HepG2 (cell line): ENCODE data around the gene ELP1. TPM values are rescaled to one million over a fixed set of nuclear protein-coding genes. Genes with fewer than 3 reads are reported as not detected.

Source experiments
- ATRX ChIP-seq: sonication (generic); formaldehyde crosslinking; IDR thresholded peaks from 2 replicates; pipeline ENCODE4 v1.4.0; 2020; ENCODE audit warnings: missing genetic modification reagents, borderline replicate concordance
- CREM ChIP-seq, 2 experiments: sonication (generic) in 1 of 2; formaldehyde crosslinking in 1 of 2; IDR thresholded peaks; 2 replicates each; pipeline versions ENCODE4 v1.4.0 to v1.6.1; 2016 to 2020; ENCODE audit warnings: antibody characterized with exemption in 1 of 2, mild to moderate bottlenecking in 1 of 2, missing genetic modification reagents in 1 of 2
- EZH2 ChIP-seq: conservative IDR thresholded peaks from 2 replicates; pipeline ENCODE4 v1.6.1; 2012; ENCODE audit warnings: mild to moderate bottlenecking, low read depth, low read length, moderate library complexity
- KDM6A ChIP-seq: IDR thresholded peaks from 2 replicates; pipeline ENCODE4 v1.6.1; 2016; ENCODE audit warnings: low read depth
- MBNL3 ChIP-seq: fragments of 250-450 bp; sonication (Bioruptor Pico); conservative IDR thresholded peaks from 2 replicates; pipeline ENCODE4 v1.8.0; 2022; ENCODE audit warnings: mild to moderate bottlenecking, inconsistent platforms
- MED1 ChIP-seq: sonication (generic); formaldehyde crosslinking; IDR thresholded peaks from 2 replicates; pipeline ENCODE4 v1.4.0; 2020; ENCODE audit warnings: missing genetic modification reagents
- MIER2 ChIP-seq: IDR thresholded peaks from 2 replicates; pipeline ENCODE4 v1.6.1; 2016; ENCODE audit warnings: missing biosample characterization, missing genetic modification reagents
- MTERF4 ChIP-seq: sonication (generic); formaldehyde crosslinking; IDR thresholded peaks from 2 replicates; pipeline ENCODE4 v1.8.0; 2023; ENCODE audit warnings: mild to moderate bottlenecking, missing genetic modification reagents
- NFATC3 ChIP-seq: sonication (generic); formaldehyde crosslinking; IDR thresholded peaks from 2 replicates; pipeline ENCODE4 v1.5.1; 2020; ENCODE audit warnings: mild to moderate bottlenecking, missing genetic modification reagents
- NFRKB ChIP-seq: fragments of 450-650 bp; IDR thresholded peaks from 2 replicates; pipeline ENCODE4 v1.6.1; 2017
- PHF20 ChIP-seq: sonication (generic); formaldehyde crosslinking; IDR thresholded peaks from 2 replicates; pipeline ENCODE4 v1.5.0; 2020; ENCODE audit warnings: mild to moderate bottlenecking, missing genetic modification reagents
- PITX1 ChIP-seq: sonication (generic); formaldehyde crosslinking; IDR thresholded peaks from 2 replicates; pipeline ENCODE4 v1.5.1; 2020; ENCODE audit warnings: mild to moderate bottlenecking, missing genetic modification reagents
- POGK ChIP-seq: sonication (generic); formaldehyde crosslinking; conservative IDR thresholded peaks from 2 replicates; pipeline ENCODE4 v1.8.0; 2022; ENCODE audit warnings: mild to moderate bottlenecking, moderate library complexity, missing genetic modification reagents
- RAD21 ChIP-seq: fragments of 450-650 bp; formaldehyde crosslinking; IDR thresholded peaks from 2 replicates; pipeline ENCODE4 v1.5.0; 2020; ENCODE audit warnings: mild to moderate bottlenecking
- RFX1 ChIP-seq: fragments of 450-650 bp; IDR thresholded peaks from 2 replicates; pipeline ENCODE4 v1.6.1; 2017
- SP1 ChIP-seq, 2 experiments: fragments of 450-650 bp in 1 of 2; sonication (generic) in 1 of 2; formaldehyde crosslinking in 1 of 2; IDR thresholded peaks; 2 replicates each; pipeline versions ENCODE4 v1.4.0 to v1.6.1; 2016 to 2020; ENCODE audit warnings: missing genetic modification reagents in 1 of 2
- SRSF4 ChIP-seq: fragments of 200-400 bp; formaldehyde crosslinking; IDR thresholded peaks from one replicate; pipeline ENCODE4 v1.6.1; 2018; ENCODE audit warnings: mild to moderate bottlenecking, low read depth, low read length, moderate library complexity; ENCODE audit not compliant: poor library complexity, severe bottlenecking
- TOPORS ChIP-seq: sonication (generic); formaldehyde crosslinking; IDR thresholded peaks from 2 replicates; pipeline ENCODE4 v1.8.0; 2023; ENCODE audit warnings: mild to moderate bottlenecking, missing genetic modification reagents
- ZFP36L2 ChIP-seq: sonication (generic); formaldehyde crosslinking; IDR thresholded peaks from 2 replicates; pipeline ENCODE4 v1.4.0; 2020; ENCODE audit warnings: missing genetic modification reagents
- ZNF136 ChIP-seq: sonication (generic); formaldehyde crosslinking; IDR thresholded peaks from 2 replicates; pipeline ENCODE4 v1.8.1; 2022; ENCODE audit warnings: low read depth, mild to moderate bottlenecking, moderate library complexity, missing genetic modification reagents
- ZNF7 ChIP-seq: IDR thresholded peaks from 2 replicates; pipeline ENCODE4 v1.6.1; 2016; ENCODE audit warnings: missing biosample characterization, missing genetic modification reagents
- ZNF720 ChIP-seq: sonication (generic); formaldehyde crosslinking; IDR thresholded peaks from 2 replicates; pipeline ENCODE4 v1.4.0; 2020; ENCODE audit warnings: missing genetic modification reagents
- ZNF891 ChIP-seq: sonication (generic); formaldehyde crosslinking; IDR thresholded peaks from 2 replicates; pipeline ENCODE4 v1.5.0; 2020; ENCODE audit warnings: mild to moderate bottlenecking, missing genetic modification reagents
- polyA plus RNA-seq, 8 experiments: library from polyadenylated mRNA; depleted of rRNA in 3 of 8; stranded (reverse) in 7 of 8; unstranded in 1 of 8; fragments of >200 nt; fragmentation: Illumina TruSeq in 4 of 8; extraction: Trizol in 4 of 8; gene quantifications; 2 replicates each; pipeline versions ENCODE4 v1.2.1 to v1.2.3, GENCODE V29; 2011 to 2016; ENCODE audit warnings: low read depth in 4 of 8, missing spikeins in 1 of 8, mixed read lengths in 1 of 8; ENCODE audit not compliant: insufficient read depth in 1 of 8
- total RNA-seq, 5 experiments: library from RNA; depleted of rRNA; stranded (reverse); fragments of >200 nt; fragmentation: Illumina TruSeq; extraction: Trizol; gene quantifications; 2 replicates each; pipeline ENCODE4 v1.2.3, GENCODE V29; 2016; ENCODE audit warnings: low read depth in 1 of 5
- TF ChIP-seq, protein P1 (sequence below): sonication (generic); formaldehyde crosslinking; IDR thresholded peaks from 2 replicates; pipeline ENCODE4 v1.4.0; 2020; ENCODE audit warnings: mild to moderate bottlenecking, missing genetic modification reagents
- TF ChIP-seq, protein P2 (sequence below): sonication (generic); formaldehyde crosslinking; IDR thresholded peaks from 2 replicates; pipeline ENCODE4 v1.4.0; 2020; ENCODE audit warnings: missing genetic modification reagents, mild to moderate bottlenecking, borderline replicate concordance
- TF ChIP-seq, protein P3 (sequence below): sonication (generic); formaldehyde crosslinking; IDR thresholded peaks from 2 replicates; pipeline ENCODE4 v1.8.0; 2022; ENCODE audit warnings: missing genetic modification reagents, mild to moderate bottlenecking, moderate library complexity, borderline replicate concordance

The ELP1 gene
- total and polyA plus RNA-seq, 2 of the 13 experiments (the other 11 are each of a cell fraction or from before 2014, with no cell fraction given) = 157 to 275 TPM

DNA sequence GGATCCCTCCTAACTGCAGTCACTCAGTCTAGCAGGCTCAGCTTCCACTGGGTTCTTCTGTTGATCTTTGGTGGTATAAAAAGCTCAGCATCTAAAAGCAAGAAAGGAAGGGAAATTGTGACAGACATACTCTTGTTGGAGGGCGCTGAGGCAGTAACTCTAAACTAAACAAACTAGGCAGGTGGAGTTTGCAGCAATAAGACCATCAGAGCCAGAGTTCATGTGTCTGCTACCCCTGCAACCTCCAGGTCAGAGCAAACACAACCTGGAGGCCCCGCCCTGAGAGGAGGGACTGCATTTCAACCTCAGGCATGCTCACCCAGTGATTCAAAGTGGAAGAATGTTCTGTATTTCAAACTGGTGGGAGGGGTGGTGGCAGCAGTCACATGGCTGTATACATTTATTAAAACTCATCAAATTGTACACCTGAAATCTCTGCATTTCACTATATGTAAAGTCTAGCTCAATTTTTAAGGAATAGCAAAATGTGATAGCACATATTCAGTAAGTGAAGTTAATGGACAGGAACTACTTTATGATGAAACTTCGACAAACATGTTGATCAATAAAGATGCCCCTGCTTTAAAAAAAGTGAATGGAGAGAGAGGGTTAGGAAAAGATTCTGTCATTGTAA lies 64.7 kb downstream of the ELP1 start (continued):
- no peak for TF ChIP-seq MTERF4
- TF ChIP-seq, protein P1, sequence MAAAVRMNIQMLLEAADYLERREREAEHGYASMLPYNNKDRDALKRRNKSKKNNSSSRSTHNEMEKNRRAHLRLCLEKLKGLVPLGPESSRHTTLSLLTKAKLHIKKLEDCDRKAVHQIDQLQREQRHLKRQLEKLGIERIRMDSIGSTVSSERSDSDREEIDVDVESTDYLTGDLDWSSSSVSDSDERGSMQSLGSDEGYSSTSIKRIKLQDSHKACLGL = no peak
- TF ChIP-seq RFX1 = no peak
- TF ChIP-seq RAD21 = peak; percentile 39; the same call in 1 of the 2 replicates
- no peak for TF ChIP-seq ZNF720 (CRISPR knock-in tag)
- TF ChIP-seq KDM6A = peak; percentile 71
- TF ChIP-seq ZFP36L2 = no peak
- peak; percentile 42; the same call in 1 of the 2 replicates for TF ChIP-seq PITX1 (CRISPR knock-in tag)
- TF ChIP-seq MBNL3 (CRISPR knock-in tag) = no peak
- TF ChIP-seq ATRX (CRISPR knock-in tag) = no peak
- no peak for TF ChIP-seq PHF20 (CRISPR knock-in tag)
- no peak for TF ChIP-seq NFRKB
- TF ChIP-seq, protein P2, sequence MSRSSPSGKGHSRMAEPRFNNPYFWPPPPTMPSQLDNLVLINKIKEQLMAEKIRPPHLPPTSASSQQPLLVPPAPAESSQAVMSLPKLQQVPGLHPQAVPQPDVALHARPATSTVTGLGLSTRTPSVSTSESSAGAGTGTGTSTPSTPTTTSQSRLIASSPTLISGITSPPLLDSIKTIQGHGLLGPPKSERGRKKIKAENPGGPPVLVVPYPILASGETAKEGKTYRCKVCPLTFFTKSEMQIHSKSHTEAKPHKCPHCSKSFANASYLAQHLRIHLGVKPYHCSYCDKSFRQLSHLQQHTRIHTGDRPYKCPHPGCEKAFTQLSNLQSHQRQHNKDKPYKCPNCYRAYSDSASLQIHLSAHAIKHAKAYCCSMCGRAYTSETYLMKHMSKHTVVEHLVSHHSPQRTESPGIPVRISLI = no peak
- no peak for TF ChIP-seq EZH2
- TF ChIP-seq NFATC3 (CRISPR knock-in tag) = 0 out of 2 replicates have a peak, but pooled peaks have one; percentile 80
- no peak for TF ChIP-seq MIER2
- no peak for TF ChIP-seq SRSF4
- no peak for TF ChIP-seq ZNF7
- TF ChIP-seq POGK (CRISPR knock-in tag) = peak; percentile 88; the same call in 1 of the 2 replicates
- TF ChIP-seq TOPORS = no peak
- no peak for TF ChIP-seq SP1 (IDR thresholded peaks at IDR 0.05)
- TF ChIP-seq SP1 (CRISPR knock-in tag; IDR thresholded peaks at IDR 0.05) = no peak
- no peak for TF ChIP-seq ZNF891
- TF ChIP-seq, protein P3, sequence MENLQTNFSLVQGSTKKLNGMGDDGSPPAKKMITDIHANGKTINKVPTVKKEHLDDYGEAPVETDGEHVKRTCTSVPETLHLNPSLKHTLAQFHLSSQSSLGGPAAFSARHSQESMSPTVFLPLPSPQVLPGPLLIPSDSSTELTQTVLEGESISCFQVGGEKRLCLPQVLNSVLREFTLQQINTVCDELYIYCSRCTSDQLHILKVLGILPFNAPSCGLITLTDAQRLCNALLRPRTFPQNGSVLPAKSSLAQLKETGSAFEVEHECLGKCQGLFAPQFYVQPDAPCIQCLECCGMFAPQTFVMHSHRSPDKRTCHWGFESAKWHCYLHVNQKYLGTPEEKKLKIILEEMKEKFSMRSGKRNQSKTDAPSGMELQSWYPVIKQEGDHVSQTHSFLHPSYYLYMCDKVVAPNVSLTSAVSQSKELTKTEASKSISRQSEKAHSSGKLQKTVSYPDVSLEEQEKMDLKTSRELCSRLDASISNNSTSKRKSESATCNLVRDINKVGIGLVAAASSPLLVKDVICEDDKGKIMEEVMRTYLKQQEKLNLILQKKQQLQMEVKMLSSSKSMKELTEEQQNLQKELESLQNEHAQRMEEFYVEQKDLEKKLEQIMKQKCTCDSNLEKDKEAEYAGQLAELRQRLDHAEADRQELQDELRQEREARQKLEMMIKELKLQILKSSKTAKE (CRISPR knock-in tag) = peak; percentile 88
- 0 out of 2 replicates have a peak, but pooled peaks have one; percentile 63 for TF ChIP-seq ZNF136 (CRISPR knock-in tag)
- TF ChIP-seq MED1 (CRISPR knock-in tag) = peak; percentile 90
- TF ChIP-seq CREM (IDR thresholded peaks at IDR 0.05) = peak; percentile 63
- no peak for TF ChIP-seq CREM (CRISPR knock-in tag; IDR thresholded peaks at IDR 0.05)
